Measurements from ENCODE around the gene R3HDM2. TPM values are rescaled to one million over a fixed set of nuclear protein-coding genes. Genes with fewer than 3 reads are reported as not detected.

The R3HDM2 gene
- total and polyA plus RNA-seq, 4 experiments from 2014 or later: 3.9 to 132 (median 71.5) TPM

GRCh38 chr12:57235017-57235727 is 195.7 kb downstream of the R3HDM2 start:
- no peaks in the 10 kb centered on the region for H3K9me3 ChIP-seq (ENCODE audit: control insufficient read depth in 1 of 2, low read length in 2 of 2)
- peaks cover 22% of the 10 kb centered on the region for H3K27me3 ChIP-seq (ENCODE audit: insufficient read depth, low read length)
- Mint-ChIP-seq H3K27ac (peak overlapping the region in 1 of 7 donors; percentile 27), H3K36me3 (peaks cover 29 to 38% of the 10 kb centered on the region in 2 donors), H3K9me3 (no peaks in the 10 kb centered on the region), H3K4me1 (peaks cover 26 to 65% (median 45%) of the 10 kb centered on the region in 4 donors), H3K4me3 (peak overlapping the region in 1 of 8 donors; percentile 54), H3K27me3 (peaks cover 13 to 24% of the 10 kb centered on the region in 2 donors)
- ChIA-PET CTCF (ENCODE audit: partially characterized antibody) (no interaction called here), POLR2A (ENCODE audit: partially characterized antibody) (interaction anchor here (0.8 kb wide), 1 partner anchor 9 kb away, joined by 3 read pairs; no protein-coding TSS in a partner anchor)
- H3K36me3 ChIP-seq (ENCODE audit: insufficient read depth, low read length): peaks cover 28% of the 10 kb centered on the region
- no peak overlapping the region for H3K4me3 ChIP-seq (ENCODE audit: low read length in 2 of 2)
- intact Hi-C loops (cut with micrococcal nuclease): loop anchor here (10.0 kb wide), 2 partner anchors 480 to 600 kb away; partner anchors contain the start of genes BAZ2A and PRIM1
- no peak overlapping the region for H3K27ac ChIP-seq (ENCODE audit: low read depth, low read length)
- DNase-seq: no peak
- H3K4me1 ChIP-seq (ENCODE audit: insufficient read depth, low read length): peaks cover 71% of the 10 kb centered on the region

- Histone ChIP-seq H3K9me3 (ENCODE audit: control insufficient read depth in 1 of 2, low read length in 2 of 2) (no peaks in the 10 kb centered on the region), H3K4me1 (ENCODE audit: insufficient read depth, low read length) (peaks cover 69% of the 10 kb centered on the region), H3K4me3 (ENCODE audit: low read length in 2 of 2) (no peak overlapping the region), H3K27me3 (ENCODE audit: insufficient read depth, low read length) (peaks cover 22% of the 10 kb centered on the region), H3K27ac (ENCODE audit: low read depth, low read length) (no peak overlapping the region), H3K36me3 (ENCODE audit: insufficient read depth, low read length) (peaks cover 28% of the 10 kb centered on the region)
- ChIA-PET POLR2A (ENCODE audit: partially characterized antibody) (no interaction called here), CTCF (ENCODE audit: partially characterized antibody) (interaction anchor here (1.7 to 12.3 kb wide), 2 partner anchors 9 to 20 kb away, joined by 5 to 157 read pairs; partner anchors contain the start of gene NXPH4)
- H3K27me3 Mint-ChIP-seq: peaks cover 12 to 22% of the 10 kb centered on the region in 2 donors
- no peaks in the 10 kb centered on the region for H3K9me3 Mint-ChIP-seq
- intact Hi-C loops (cut with micrococcal nuclease): loop anchor here (10.0 kb wide), 2 partner anchors 480 to 600 kb away; partner anchors contain the start of genes BAZ2A and PRIM1
- peak overlapping the region in 2 of 8 donors; percentile 10 to 30 for H3K4me3 Mint-ChIP-seq
- H3K36me3 Mint-ChIP-seq: peaks cover 29 to 43% of the 10 kb centered on the region in 2 donors
- peak overlapping the region in 3 of 7 donors; percentile 55 to 79 (median 60) for H3K27ac Mint-ChIP-seq
- peaks cover 26 to 65% (median 45%) of the 10 kb centered on the region in 4 donors for H3K4me1 Mint-ChIP-seq
- DNase-seq: no peak
These were observed 196.2 kb downstream of the R3HDM2 start for GRCh38 chr12:57234571-57235016.

GRCh38 chr12:57234233-57234570 is 196.6 kb downstream of the R3HDM2 start:
- H3K36me3 Mint-ChIP-seq: peaks cover 29 to 47% of the 10 kb centered on the region in 2 donors
- H3K36me3 ChIP-seq (ENCODE audit: insufficient read depth, low read length): peaks cover 28% of the 10 kb centered on the region
- peaks cover 22% of the 10 kb centered on the region for H3K27me3 ChIP-seq (ENCODE audit: insufficient read depth, low read length)
- peaks cover 69% of the 10 kb centered on the region for H3K4me1 ChIP-seq (ENCODE audit: insufficient read depth, low read length)
- no peak for DNase-seq
- peak overlapping the region in 2 of 8 donors; percentile 10 to 49 for H3K4me3 Mint-ChIP-seq
- H3K9me3 Mint-ChIP-seq: no peaks in the 10 kb centered on the region
- H3K4me1 Mint-ChIP-seq: peaks cover 25 to 65% (median 45%) of the 10 kb centered on the region in 4 donors
- no peaks in the 10 kb centered on the region for H3K9me3 ChIP-seq (ENCODE audit: control insufficient read depth in 1 of 2, low read length in 2 of 2)
- ChIA-PET CTCF (ENCODE audit: partially characterized antibody) (interaction anchor here (0.6 to 12.3 kb wide), 3 partner anchors 10 to 137 kb away, joined by 4 to 157 read pairs (median 5); partner anchors contain the start of gene NXPH4), POLR2A (ENCODE audit: partially characterized antibody) (no interaction called here)
- H3K4me3 ChIP-seq (ENCODE audit: low read length in 2 of 2): no peak overlapping the region
- no peak overlapping the region for H3K27ac ChIP-seq (ENCODE audit: low read depth, low read length)
- H3K27ac Mint-ChIP-seq: peak overlapping the region in 2 of 7 donors; percentile 27 to 55
- intact Hi-C loops (cut with micrococcal nuclease): loop anchor here (10.0 kb wide), 2 partner anchors 479 to 599 kb away; partner anchors contain the start of genes BAZ2A and PRIM1
- H3K27me3 Mint-ChIP-seq: peaks cover 11 to 20% of the 10 kb centered on the region in 2 donors

- Histone ChIP-seq H3K4me3 (ENCODE audit: low read length in 2 of 2) (no peak overlapping the region), H3K4me1 (ENCODE audit: insufficient read depth, low read length) (peaks cover 70% of the 10 kb centered on the region), H3K36me3 (ENCODE audit: insufficient read depth, low read length) (peaks cover 28% of the 10 kb centered on the region), H3K9me3 (ENCODE audit: control insufficient read depth in 1 of 2, low read length in 2 of 2) (no peaks in the 10 kb centered on the region), H3K27me3 (ENCODE audit: insufficient read depth, low read length) (peaks cover 19% of the 10 kb centered on the region), H3K27ac (ENCODE audit: low read depth, low read length) (no peak overlapping the region)
- peaks cover 9 to 16% of the 10 kb centered on the region in 2 donors for H3K27me3 Mint-ChIP-seq
- POLR2A ChIA-PET (ENCODE audit: partially characterized antibody): no interaction called here
- no peaks in the 10 kb centered on the region for H3K9me3 Mint-ChIP-seq
- peaks cover 28 to 65% (median 46%) of the 10 kb centered on the region in 4 donors for H3K4me1 Mint-ChIP-seq
- CTCF ChIA-PET (ENCODE audit: partially characterized antibody): interaction anchor here (0.6 to 12.3 kb wide), 4 partner anchors 10 to 138 kb away, joined by 4 to 157 read pairs (median 4); partner anchors contain the start of gene NXPH4
- peaks cover 29 to 47% of the 10 kb centered on the region in 2 donors for H3K36me3 Mint-ChIP-seq
- DNase-seq: no peak
- H3K4me3 Mint-ChIP-seq: peak overlapping the region in 1 of 8 donors; percentile 49
- peak overlapping the region in 2 of 7 donors; percentile 27 to 55 for H3K27ac Mint-ChIP-seq
- intact Hi-C loops (cut with micrococcal nuclease): loop anchor here (10.0 kb wide), 2 partner anchors 479 to 599 kb away; partner anchors contain the start of genes BAZ2A and PRIM1
These were observed 197.2 kb downstream of the R3HDM2 start for GRCh38 chr12:57233357-57234232.

GRCh38 chr12:57232156-57232756 is 198.6 kb downstream of the R3HDM2 start:
- Mint-ChIP-seq H3K4me3 (peak overlapping the region in 1 of 8 donors; percentile 20), H3K27me3 (peaks cover 5 to 9% of the 10 kb centered on the region in 2 donors), H3K36me3 (peaks cover 29 to 47% of the 10 kb centered on the region in 2 donors), H3K4me1 (peaks cover 26 to 60% (median 42%) of the 10 kb centered on the region in 4 donors), H3K9me3 (no peaks in the 10 kb centered on the region), H3K27ac (no peak overlapping the region)
- intact Hi-C loops (cut with micrococcal nuclease): loop anchor here (10.0 kb wide), 2 partner anchors 477 to 597 kb away; partner anchors contain the start of genes BAZ2A and PRIM1
- peaks cover 28% of the 10 kb centered on the region for H3K36me3 ChIP-seq (ENCODE audit: insufficient read depth, low read length)
- ChIA-PET POLR2A (ENCODE audit: partially characterized antibody) (interaction anchor here (4.0 kb wide), 1 partner anchor 8 kb away, joined by 63 read pairs; no protein-coding TSS in a partner anchor), CTCF (ENCODE audit: partially characterized antibody) (interaction anchor here (0.5 to 12.3 kb wide), 5 partner anchors 10 to 1327 kb away, joined by 3 to 245 read pairs (median 4); partner anchors contain the start of gene NXPH4)
- peaks cover 6% of the 10 kb centered on the region for H3K27me3 ChIP-seq (ENCODE audit: insufficient read depth, low read length)
- no peak overlapping the region for H3K27ac ChIP-seq (ENCODE audit: low read depth, low read length)
- H3K9me3 ChIP-seq (ENCODE audit: control insufficient read depth in 1 of 2, low read length in 2 of 2): no peaks in the 10 kb centered on the region
- H3K4me3 ChIP-seq (ENCODE audit: low read length in 2 of 2): no peak overlapping the region
- H3K4me1 ChIP-seq (ENCODE audit: insufficient read depth, low read length): peaks cover 66% of the 10 kb centered on the region
- no peak for DNase-seq

- Mint-ChIP-seq H3K4me3 (peak overlapping the region in 5 of 8 donors; percentile 4 to 94 (median 56)), H3K36me3 (peaks cover 29 to 43% of the 10 kb centered on the region in 2 donors), H3K27me3 (peaks cover 4 to 6% of the 10 kb centered on the region in 2 donors), H3K4me1 (peaks cover 22 to 56% (median 39%) of the 10 kb centered on the region in 4 donors), H3K9me3 (no peaks in the 10 kb centered on the region), H3K27ac (no peak overlapping the region)
- H3K4me3 ChIP-seq (ENCODE audit: low read length in 2 of 2): no peak overlapping the region
- intact Hi-C loops (cut with micrococcal nuclease): loop anchor here (10.0 kb wide), 2 partner anchors 477 to 597 kb away; partner anchors contain the start of genes BAZ2A and PRIM1
- H3K9me3 ChIP-seq (ENCODE audit: control insufficient read depth in 1 of 2, low read length in 2 of 2): no peaks in the 10 kb centered on the region
- peaks cover 28% of the 10 kb centered on the region for H3K36me3 ChIP-seq (ENCODE audit: insufficient read depth, low read length)
- ChIA-PET CTCF (ENCODE audit: partially characterized antibody) (interaction anchor here (0.5 to 12.3 kb wide), 3 partner anchors 11 to 130 kb away, joined by 3 to 245 read pairs (median 157); partner anchors contain the start of gene NXPH4), POLR2A (ENCODE audit: partially characterized antibody) (interaction anchor here (1.1 to 4.0 kb wide), 3 partner anchors 9 to 120 kb away, joined by 3 to 63 read pairs (median 16); partner anchors contain the start of gene STAT6)
- H3K27me3 ChIP-seq (ENCODE audit: insufficient read depth, low read length): peaks cover 1% of the 10 kb centered on the region
- H3K4me1 ChIP-seq (ENCODE audit: insufficient read depth, low read length): peaks cover 64% of the 10 kb centered on the region
- H3K27ac ChIP-seq (ENCODE audit: low read depth, low read length): no peak overlapping the region
- peak in 1 of 5 donors; percentile 49 for DNase-seq
These were observed 199.4 kb downstream of the R3HDM2 start for GRCh38 chr12:57231276-57232021.
